Muscle of leg (tissue), 11 donors: ENCODE measurements around the gene ACTMAP. TPM values are rescaled to one million over a fixed set of nuclear protein-coding genes. Genes with fewer than 3 reads are reported as not detected.

Experiments
- DNase-seq: peaks from one replicate; pipeline ENCODE4 v3.0.0; 2013
- H3K27ac ChIP-seq: one replicate; pipeline ENCODE4 v1.5.1; 2013; ENCODE audit warnings: mild to moderate bottlenecking, low read length, control low read depth
- H3K27me3 ChIP-seq: one replicate; pipeline ENCODE4 v1.6.1; 2013; ENCODE audit warnings: low read length; ENCODE audit not compliant: control insufficient read depth, insufficient read depth
- H3K36me3 ChIP-seq: one replicate; pipeline ENCODE4 v1.6.1; 2013; ENCODE audit warnings: low read length; ENCODE audit not compliant: control insufficient read depth, insufficient read depth
- H3K4me1 ChIP-seq: one replicate; pipeline ENCODE4 v1.6.1; 2013; ENCODE audit warnings: low read length; ENCODE audit not compliant: control insufficient read depth, insufficient read depth
- H3K4me3 ChIP-seq: one replicate; pipeline ENCODE4 v1.5.1; 2013; ENCODE audit warnings: low read length, control low read depth
- H3K9me3 ChIP-seq: replicated peaks from 2 replicates; pipeline ENCODE4 v1.6.1; 2013; ENCODE audit warnings: low read depth, low read length; ENCODE audit not compliant: control insufficient read depth
- WGBS: methylation state at CpG from one replicate; pipeline ENCODE4 v1.1.5; 2013; ENCODE audit warnings: missing lambda C conversion rate; ENCODE audit not compliant: insufficient coverage; 5-methylcytosine and 5-hydroxymethylcytosine counted together
- polyA plus RNA-seq, 8 donors: library from polyadenylated mRNA; unstranded; fragments of 120-200 nt; gene quantifications; one replicate each; pipeline versions ENCODE4 v1.2.1 to v1.2.3, GENCODE V29; 2013; ENCODE audit warnings: inconsistent platforms in 1 of 8, low replicate concordance in 1 of 8; ENCODE audit not compliant: insufficient read length in 8 of 8, insufficient read depth in 1 of 8
- total RNA-seq: library from RNA; stranded (reverse); fragments of 120-200 nt; gene quantifications from one replicate; pipeline ENCODE4 v1.2.4, GENCODE V29; 2013

The ACTMAP gene
- total and polyA plus RNA-seq, 9 donors = 1.2 to 13.0 (median 11.0) TPM

GRCh38 chr19:40714441-40715299 is 35.6 kb downstream of the ACTMAP start:
- Histone ChIP-seq H3K4me1 (peaks cover 48% of the 10 kb centered on the region), H3K36me3 (peaks cover 20% of the 10 kb centered on the region), H3K27me3 (no peaks in the 10 kb centered on the region), H3K27ac (peak overlapping the region; percentile 100), H3K4me3 (peak overlapping the region; percentile 71), H3K9me3 (no peaks in the 10 kb centered on the region)
- DNase-seq = peak; percentile 99
- WGBS = under 1% methylated on average over 25 of the region's 31 CpGs

- Histone ChIP-seq H3K36me3 (peaks cover 21% of the 10 kb centered on the region), H3K4me1 (peaks cover 41% of the 10 kb centered on the region), H3K4me3 (no peak overlapping the region), H3K27ac (peak overlapping the region; percentile 92), H3K9me3 (no peaks in the 10 kb centered on the region), H3K27me3 (no peaks in the 10 kb centered on the region)
- no CpG with 5 or more reads among the region's 11 CpGs for WGBS
- DNase-seq = no peak
Measured at GRCh38 chr19:40713939-40714338, 36.3 kb downstream of the ACTMAP start.

- no peaks in the 10 kb centered on the region for H3K9me3 ChIP-seq
- H3K27me3 ChIP-seq = no peaks in the 10 kb centered on the region
- DNase-seq = no peak
- peaks cover 41% of the 10 kb centered on the region for H3K36me3 ChIP-seq
- H3K4me1 ChIP-seq = peaks cover 25% of the 10 kb centered on the region
- 79% methylated on average over 4 of the region's 5 CpGs for WGBS
- no peak overlapping the region for H3K27ac ChIP-seq
- H3K4me3 ChIP-seq = no peak overlapping the region
Measured at GRCh38 chr19:40709817-40710216, 40.5 kb downstream of the ACTMAP start.

- WGBS = 100% methylated on average over 2 of the region's 7 CpGs
- peaks cover 16% of the 10 kb centered on the region for H3K4me1 ChIP-seq
- H3K9me3 ChIP-seq = no peaks in the 10 kb centered on the region
- peaks cover 58% of the 10 kb centered on the region for H3K36me3 ChIP-seq
- H3K27me3 ChIP-seq = no peaks in the 10 kb centered on the region
- DNase-seq = no peak
- H3K4me3 ChIP-seq = no peak overlapping the region
- H3K27ac ChIP-seq = no peak overlapping the region
Measured at GRCh38 chr19:40707615-40708014, 42.7 kb downstream of the ACTMAP start.

GRCh38 chr19:40705950-40706619 is 44.2 kb downstream of the ACTMAP start:
- H3K4me3 ChIP-seq = no peak overlapping the region
- H3K27me3 ChIP-seq = no peaks in the 10 kb centered on the region
- 90% methylated on average over 3 of the region's 7 CpGs for WGBS
- no peaks in the 10 kb centered on the region for H3K9me3 ChIP-seq
- peaks cover 65% of the 10 kb centered on the region for H3K36me3 ChIP-seq
- H3K4me1 ChIP-seq = peaks cover 16% of the 10 kb centered on the region
- no peak overlapping the region for H3K27ac ChIP-seq
- no peak for DNase-seq

GRCh38 chr19:40705362-40705651 is 45.0 kb downstream of the ACTMAP start:
- Histone ChIP-seq H3K4me3 (no peak overlapping the region), H3K36me3 (peaks cover 65% of the 10 kb centered on the region), H3K9me3 (no peaks in the 10 kb centered on the region), H3K27ac (peak overlapping the region; percentile 38), H3K4me1 (peaks cover 16% of the 10 kb centered on the region), H3K27me3 (no peaks in the 10 kb centered on the region)
- peak; percentile 82 for DNase-seq
- 19% methylated on average over 7 of the region's 9 CpGs for WGBS

- Histone ChIP-seq H3K36me3 (peaks cover 66% of the 10 kb centered on the region), H3K9me3 (no peaks in the 10 kb centered on the region), H3K4me1 (peaks cover 16% of the 10 kb centered on the region), H3K27ac (peak overlapping the region; percentile 20), H3K4me3 (no peak overlapping the region), H3K27me3 (no peaks in the 10 kb centered on the region)
- WGBS = 79% methylated on average over 11 of the region's 18 CpGs
- no peak for DNase-seq
Measured at GRCh38 chr19:40704491-40705361, 45.6 kb downstream of the ACTMAP start.

GRCh38 chr19:40703029-40703755 is 47.1 kb downstream of the ACTMAP start:
- H3K9me3 ChIP-seq = no peaks in the 10 kb centered on the region
- peaks cover 63% of the 10 kb centered on the region for H3K36me3 ChIP-seq
- WGBS = 65% methylated on average over 14 of the region's 24 CpGs
- DNase-seq = no peak
- no peaks in the 10 kb centered on the region for H3K27me3 ChIP-seq
- peaks cover 16% of the 10 kb centered on the region for H3K4me1 ChIP-seq
- H3K4me3 ChIP-seq = no peak overlapping the region
- no peak overlapping the region for H3K27ac ChIP-seq

- no peaks in the 10 kb centered on the region for H3K27me3 ChIP-seq
- no peaks in the 10 kb centered on the region for H3K9me3 ChIP-seq
- H3K4me3 ChIP-seq = no peak overlapping the region
- no peak for DNase-seq
- H3K36me3 ChIP-seq = peaks cover 58% of the 10 kb centered on the region
- no peak overlapping the region for H3K27ac ChIP-seq
- peaks cover 16% of the 10 kb centered on the region for H3K4me1 ChIP-seq
- WGBS = 60% methylated on average over 13 of the region's 18 CpGs
Measured at GRCh38 chr19:40702337-40703012, 47.8 kb downstream of the ACTMAP start.
